ENCODE results near the gene DLX5.

DNA sequence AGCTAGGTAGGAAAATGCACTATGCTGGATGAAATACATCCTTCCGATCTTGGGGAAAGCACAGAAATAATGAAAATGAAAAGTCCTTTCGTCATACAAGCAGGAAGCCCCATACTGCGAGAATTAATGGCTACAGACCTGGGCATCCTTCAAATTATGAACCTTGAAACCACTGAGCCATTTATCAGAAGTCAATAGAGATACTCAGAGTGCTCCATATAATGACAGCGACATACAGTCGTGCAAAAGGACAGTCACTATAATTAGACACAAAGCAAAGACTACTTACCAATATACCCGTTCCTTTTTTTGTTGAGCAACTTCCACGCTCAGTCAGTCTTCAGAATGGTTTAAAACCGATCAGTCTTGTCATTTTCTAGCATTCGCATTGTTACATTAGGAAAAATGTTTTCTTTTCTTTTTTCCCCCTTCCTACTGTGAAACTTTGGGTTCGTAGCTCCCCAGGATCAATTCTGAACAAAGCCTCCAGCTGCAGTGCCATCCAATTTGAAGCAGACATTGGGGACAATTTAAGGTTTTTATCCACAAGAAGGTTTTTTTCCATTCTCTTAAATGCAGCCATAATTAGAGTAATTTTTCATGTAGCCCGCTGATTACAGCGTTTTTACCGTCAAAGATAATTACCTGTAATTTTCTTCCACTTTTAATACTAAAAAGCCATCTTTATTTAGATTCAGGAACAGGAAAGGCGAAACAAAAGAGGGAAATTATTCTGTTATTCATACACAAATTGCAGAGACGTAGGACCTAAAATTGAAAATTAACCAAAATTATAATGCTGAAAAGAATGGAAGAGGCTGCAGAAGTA is 12.9 kb downstream of the DLX5 start:
- TF ChIP-seq, protein P1, sequence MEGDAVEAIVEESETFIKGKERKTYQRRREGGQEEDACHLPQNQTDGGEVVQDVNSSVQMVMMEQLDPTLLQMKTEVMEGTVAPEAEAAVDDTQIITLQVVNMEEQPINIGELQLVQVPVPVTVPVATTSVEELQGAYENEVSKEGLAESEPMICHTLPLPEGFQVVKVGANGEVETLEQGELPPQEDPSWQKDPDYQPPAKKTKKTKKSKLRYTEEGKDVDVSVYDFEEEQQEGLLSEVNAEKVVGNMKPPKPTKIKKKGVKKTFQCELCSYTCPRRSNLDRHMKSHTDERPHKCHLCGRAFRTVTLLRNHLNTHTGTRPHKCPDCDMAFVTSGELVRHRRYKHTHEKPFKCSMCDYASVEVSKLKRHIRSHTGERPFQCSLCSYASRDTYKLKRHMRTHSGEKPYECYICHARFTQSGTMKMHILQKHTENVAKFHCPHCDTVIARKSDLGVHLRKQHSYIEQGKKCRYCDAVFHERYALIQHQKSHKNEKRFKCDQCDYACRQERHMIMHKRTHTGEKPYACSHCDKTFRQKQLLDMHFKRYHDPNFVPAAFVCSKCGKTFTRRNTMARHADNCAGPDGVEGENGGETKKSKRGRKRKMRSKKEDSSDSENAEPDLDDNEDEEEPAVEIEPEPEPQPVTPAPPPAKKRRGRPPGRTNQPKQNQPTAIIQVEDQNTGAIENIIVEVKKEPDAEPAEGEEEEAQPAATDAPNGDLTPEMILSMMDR (IDR thresholded peaks at IDR 0.05) = no peak
- TF ChIP-seq POLR2A (IDR thresholded peaks at IDR 0.05) = no peak
